ENCODE measurements around the gene GTF2H1. TPM values are rescaled to one million over a fixed set of nuclear protein-coding genes. Genes with fewer than 3 reads are reported as not detected.

The GTF2H1 gene
- total RNA-seq, 1 donor from 2014 or later: 26.5 TPM

DNA sequence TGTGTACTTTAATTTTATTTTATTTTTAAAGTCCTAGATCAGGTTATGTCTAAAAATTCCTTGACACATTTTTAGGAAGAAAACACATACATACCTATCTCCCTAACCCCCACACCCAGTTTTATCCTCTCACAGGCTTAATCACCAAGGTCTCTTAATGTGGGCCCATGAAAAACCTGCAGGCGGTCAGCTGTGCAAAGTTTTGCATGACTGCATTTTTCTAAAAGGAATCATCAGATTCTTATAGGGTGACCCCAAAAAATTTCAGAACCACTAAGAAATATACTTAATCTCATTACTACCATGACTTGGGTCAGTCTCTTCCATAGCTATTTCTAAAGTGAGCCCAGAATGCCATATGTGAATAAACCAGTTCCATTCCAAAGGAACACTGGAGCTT lies 36.5 kb upstream of the GTF2H1 start:
- Mint-ChIP-seq H3K27me3 (ENCODE audit: unreplicated experiment) (no peaks in the 10 kb centered on the region), H3K4me1 (ENCODE audit: low read depth, unreplicated experiment) (no peaks in the 10 kb centered on the region), H3K4me3 (ENCODE audit: unreplicated experiment) (no peak overlapping the region), H3K27ac (ENCODE audit: unreplicated experiment) (no peak overlapping the region), H3K36me3 (ENCODE audit: unreplicated experiment) (no peaks in the 10 kb centered on the region), H3K9me3 (ENCODE audit: unreplicated experiment) (no peaks in the 10 kb centered on the region)
- TF ChIP-seq, protein P1, sequence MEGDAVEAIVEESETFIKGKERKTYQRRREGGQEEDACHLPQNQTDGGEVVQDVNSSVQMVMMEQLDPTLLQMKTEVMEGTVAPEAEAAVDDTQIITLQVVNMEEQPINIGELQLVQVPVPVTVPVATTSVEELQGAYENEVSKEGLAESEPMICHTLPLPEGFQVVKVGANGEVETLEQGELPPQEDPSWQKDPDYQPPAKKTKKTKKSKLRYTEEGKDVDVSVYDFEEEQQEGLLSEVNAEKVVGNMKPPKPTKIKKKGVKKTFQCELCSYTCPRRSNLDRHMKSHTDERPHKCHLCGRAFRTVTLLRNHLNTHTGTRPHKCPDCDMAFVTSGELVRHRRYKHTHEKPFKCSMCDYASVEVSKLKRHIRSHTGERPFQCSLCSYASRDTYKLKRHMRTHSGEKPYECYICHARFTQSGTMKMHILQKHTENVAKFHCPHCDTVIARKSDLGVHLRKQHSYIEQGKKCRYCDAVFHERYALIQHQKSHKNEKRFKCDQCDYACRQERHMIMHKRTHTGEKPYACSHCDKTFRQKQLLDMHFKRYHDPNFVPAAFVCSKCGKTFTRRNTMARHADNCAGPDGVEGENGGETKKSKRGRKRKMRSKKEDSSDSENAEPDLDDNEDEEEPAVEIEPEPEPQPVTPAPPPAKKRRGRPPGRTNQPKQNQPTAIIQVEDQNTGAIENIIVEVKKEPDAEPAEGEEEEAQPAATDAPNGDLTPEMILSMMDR (IDR thresholded peaks at IDR 0.05; ENCODE audit: partially characterized antibody, unreplicated experiment): no peak
- no peak for DNase-seq

DNA sequence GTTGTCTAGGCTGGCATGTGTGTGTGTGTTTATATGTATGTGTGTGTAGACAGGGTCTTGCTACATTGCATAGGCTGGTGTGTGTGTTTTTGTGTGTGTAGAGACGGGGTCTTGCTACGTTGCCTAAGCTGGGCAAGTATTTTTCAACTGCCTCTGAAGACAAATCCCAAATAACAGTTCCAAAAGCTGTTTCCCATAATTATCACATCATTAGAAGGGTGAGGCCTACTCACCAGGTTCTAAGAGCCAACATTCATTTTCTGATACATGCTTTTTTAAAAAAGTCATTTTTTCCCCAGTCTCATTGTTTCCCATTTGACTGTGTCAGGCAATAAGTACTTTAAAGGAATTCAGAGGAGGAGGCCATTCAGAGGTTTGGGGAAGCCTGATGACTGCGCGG lies 33.5 kb upstream of the GTF2H1 start:
- Mint-ChIP-seq H3K27ac (ENCODE audit: unreplicated experiment) (no peak overlapping the region), H3K27me3 (ENCODE audit: unreplicated experiment) (no peaks in the 10 kb centered on the region), H3K36me3 (ENCODE audit: unreplicated experiment) (no peaks in the 10 kb centered on the region), H3K4me1 (ENCODE audit: low read depth, unreplicated experiment) (no peaks in the 10 kb centered on the region), H3K9me3 (ENCODE audit: unreplicated experiment) (no peaks in the 10 kb centered on the region), H3K4me3 (ENCODE audit: unreplicated experiment) (no peak overlapping the region)
- DNase-seq: no peak
- TF ChIP-seq, protein P1 (IDR thresholded peaks at IDR 0.05; ENCODE audit: partially characterized antibody, unreplicated experiment): no peak

DNA sequence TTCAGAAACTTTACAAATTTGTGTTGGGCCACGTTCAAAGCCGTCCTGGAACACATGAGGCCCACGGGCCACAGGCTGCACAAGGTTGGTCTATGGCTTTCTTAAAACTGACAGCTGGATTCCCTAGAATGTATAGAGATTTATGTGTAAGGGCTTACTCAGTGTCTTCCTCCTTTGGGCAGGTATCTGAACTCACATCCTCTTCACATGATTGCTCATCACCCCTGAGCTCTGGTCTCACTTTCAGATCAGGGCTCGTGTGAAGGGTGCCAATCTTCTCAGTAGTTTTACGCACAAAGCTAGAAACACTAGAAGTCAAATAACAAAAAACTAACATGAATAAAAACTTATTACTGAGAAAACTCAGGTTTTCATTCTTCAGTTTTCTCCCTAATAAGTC lies 27.5 kb upstream of the GTF2H1 start:
- H3K4me1 Mint-ChIP-seq (ENCODE audit: low read depth, unreplicated experiment): no peaks in the 10 kb centered on the region
- no peak overlapping the region for H3K27ac Mint-ChIP-seq (ENCODE audit: unreplicated experiment)
- H3K27me3 Mint-ChIP-seq (ENCODE audit: unreplicated experiment): no peaks in the 10 kb centered on the region
- H3K4me3 Mint-ChIP-seq (ENCODE audit: unreplicated experiment): no peak overlapping the region
- no peaks in the 10 kb centered on the region for H3K36me3 Mint-ChIP-seq (ENCODE audit: unreplicated experiment)
- TF ChIP-seq, protein P1 (IDR thresholded peaks at IDR 0.05; ENCODE audit: partially characterized antibody, unreplicated experiment): no peak
- no peaks in the 10 kb centered on the region for H3K9me3 Mint-ChIP-seq (ENCODE audit: unreplicated experiment)
- DNase-seq: no peak

DNA sequence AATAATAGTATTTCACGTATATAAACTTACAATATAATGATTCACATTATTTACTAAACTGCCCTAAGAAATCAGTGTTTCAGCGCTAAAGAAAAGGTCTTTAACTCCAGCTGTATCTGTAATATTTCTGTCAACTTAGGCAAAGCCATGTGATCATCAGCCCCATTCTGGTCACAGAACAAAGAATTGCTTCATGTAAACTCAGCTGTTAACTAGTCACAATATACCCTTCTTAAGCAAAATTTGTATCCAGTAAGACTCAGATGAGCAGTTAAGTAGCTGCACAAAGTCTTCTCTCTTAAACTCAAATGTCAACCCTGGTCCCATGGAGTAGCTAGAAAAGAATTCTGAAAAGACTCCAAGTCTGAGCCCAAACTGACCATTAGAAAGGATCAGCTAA lies 27.1 kb upstream of the GTF2H1 start:
- TF ChIP-seq, protein P1 (IDR thresholded peaks at IDR 0.05; ENCODE audit: partially characterized antibody, unreplicated experiment): no peak
- DNase-seq: no peak
- H3K27ac Mint-ChIP-seq (ENCODE audit: unreplicated experiment): no peak overlapping the region
- H3K4me1 Mint-ChIP-seq (ENCODE audit: low read depth, unreplicated experiment): no peaks in the 10 kb centered on the region
- H3K4me3 Mint-ChIP-seq (ENCODE audit: unreplicated experiment): no peak overlapping the region
- no peaks in the 10 kb centered on the region for H3K36me3 Mint-ChIP-seq (ENCODE audit: unreplicated experiment)
- H3K9me3 Mint-ChIP-seq (ENCODE audit: unreplicated experiment): no peaks in the 10 kb centered on the region
- H3K27me3 Mint-ChIP-seq (ENCODE audit: unreplicated experiment): no peaks in the 10 kb centered on the region

DNA sequence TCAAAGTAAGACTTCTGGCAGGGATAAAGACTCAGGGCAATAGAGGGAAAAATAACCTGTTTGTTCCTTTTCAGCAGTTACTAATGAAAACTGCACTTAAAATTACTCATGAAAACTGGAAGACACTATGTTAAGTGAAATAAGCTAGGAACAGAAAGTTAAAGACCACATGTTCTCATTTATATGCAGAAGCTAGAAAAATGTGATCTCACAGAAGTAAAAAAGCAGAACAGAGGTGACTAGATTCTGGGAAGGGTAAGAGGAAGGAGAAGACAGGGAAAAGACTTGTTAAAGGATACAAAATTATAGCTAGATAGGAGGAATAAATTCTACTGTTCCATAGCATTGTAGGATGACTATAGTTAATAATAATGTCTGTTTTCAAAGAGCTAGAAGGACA lies 22.6 kb upstream of the GTF2H1 start:
- Mint-ChIP-seq H3K27me3 (ENCODE audit: unreplicated experiment) (no peaks in the 10 kb centered on the region), H3K27ac (ENCODE audit: unreplicated experiment) (no peak overlapping the region), H3K9me3 (ENCODE audit: unreplicated experiment) (no peaks in the 10 kb centered on the region), H3K36me3 (ENCODE audit: unreplicated experiment) (no peaks in the 10 kb centered on the region), H3K4me1 (ENCODE audit: low read depth, unreplicated experiment) (no peaks in the 10 kb centered on the region), H3K4me3 (ENCODE audit: unreplicated experiment) (no peak overlapping the region)
- TF ChIP-seq, protein P1 (IDR thresholded peaks at IDR 0.05; ENCODE audit: partially characterized antibody, unreplicated experiment): no peak
- DNase-seq: no peak

Data from glutamatergic neuron (in vitro differentiated cells).